Activated CD4-positive, alpha-beta T cell treated with anti-CD3 and anti-CD28 coated beads, Interleukin-2, amount 50 U/mL, for 24 hours (primary cell): ENCODE results near the gene FAAH2.
"Not testable (repeated sequence)": the region's sequence is repeated elsewhere in the genome, so short reads cannot be mapped to it uniquely, and the experiment has no call there.

Source experiments
- DNase-seq, 2 donors: peaks; one replicate each; pipeline ENCODE4 v3.0.0-alpha.2; 2020; ENCODE audit warnings: low read depth in 1 of 2, low spot score in 1 of 2

The FAAH2 gene

GRCh38 chrX:57380026-57380796 is 93.7 kb downstream of the FAAH2 start:
- DNase-seq: no peak

GRCh38 chrX:57394162-57394561 is 107.7 kb downstream of the FAAH2 start:
- not testable (repeated sequence) for DNase-seq

GRCh38 chrX:57403191-57403590 is 116.7 kb downstream of the FAAH2 start:
- not testable (repeated sequence) for DNase-seq

GRCh38 chrX:57406149-57406548 is 119.6 kb downstream of the FAAH2 start:
- DNase-seq: no peak

GRCh38 chrX:57417827-57418226 is 131.3 kb downstream of the FAAH2 start:
- DNase-seq: no peak

- DNase-seq: no peak
These were observed 135.8 kb downstream of the FAAH2 start for GRCh38 chrX:57422289-57422688.

GRCh38 chrX:57422790-57423189 is 136.3 kb downstream of the FAAH2 start:
- no peak for DNase-seq

GRCh38 chrX:57445076-57445475 is 158.6 kb downstream of the FAAH2 start:
- no peak for DNase-seq

GRCh38 chrX:57445832-57446231 is 159.3 kb downstream of the FAAH2 start:
- no peak for DNase-seq

GRCh38 chrX:57447856-57448255 is 161.3 kb downstream of the FAAH2 start:
- no peak for DNase-seq

- DNase-seq: no peak
These were observed 165.0 kb downstream of the FAAH2 start for GRCh38 chrX:57451426-57452020.

GRCh38 chrX:57453901-57454300 is 167.4 kb downstream of the FAAH2 start:
- no peak for DNase-seq

GRCh38 chrX:57481514-57481913 is 195.0 kb downstream of the FAAH2 start:
- no peak for DNase-seq

GRCh38 chrX:57516491-57516890 is 230.0 kb downstream of the FAAH2 start:
- DNase-seq: no peak

- no peak for DNase-seq
These were observed 233.1 kb downstream of the FAAH2 start for GRCh38 chrX:57519578-57520118.

- DNase-seq: no peak
These were observed 242.3 kb downstream of the FAAH2 start for GRCh38 chrX:57528670-57529255.
